ENCODE results near the gene LEMD3. TPM values are rescaled to one million over a fixed set of nuclear protein-coding genes. Genes with fewer than 3 reads are reported as not detected.
A peak's percentile ranks its signal among the peaks of the same experiment; 100 is the strongest.

The LEMD3 gene
- 10 to 100 TPM; 52.2 to 62.1 TPM for total RNA-seq
- 105 to 118 reads per million in 2 donors for total RNA-seq

DNA sequence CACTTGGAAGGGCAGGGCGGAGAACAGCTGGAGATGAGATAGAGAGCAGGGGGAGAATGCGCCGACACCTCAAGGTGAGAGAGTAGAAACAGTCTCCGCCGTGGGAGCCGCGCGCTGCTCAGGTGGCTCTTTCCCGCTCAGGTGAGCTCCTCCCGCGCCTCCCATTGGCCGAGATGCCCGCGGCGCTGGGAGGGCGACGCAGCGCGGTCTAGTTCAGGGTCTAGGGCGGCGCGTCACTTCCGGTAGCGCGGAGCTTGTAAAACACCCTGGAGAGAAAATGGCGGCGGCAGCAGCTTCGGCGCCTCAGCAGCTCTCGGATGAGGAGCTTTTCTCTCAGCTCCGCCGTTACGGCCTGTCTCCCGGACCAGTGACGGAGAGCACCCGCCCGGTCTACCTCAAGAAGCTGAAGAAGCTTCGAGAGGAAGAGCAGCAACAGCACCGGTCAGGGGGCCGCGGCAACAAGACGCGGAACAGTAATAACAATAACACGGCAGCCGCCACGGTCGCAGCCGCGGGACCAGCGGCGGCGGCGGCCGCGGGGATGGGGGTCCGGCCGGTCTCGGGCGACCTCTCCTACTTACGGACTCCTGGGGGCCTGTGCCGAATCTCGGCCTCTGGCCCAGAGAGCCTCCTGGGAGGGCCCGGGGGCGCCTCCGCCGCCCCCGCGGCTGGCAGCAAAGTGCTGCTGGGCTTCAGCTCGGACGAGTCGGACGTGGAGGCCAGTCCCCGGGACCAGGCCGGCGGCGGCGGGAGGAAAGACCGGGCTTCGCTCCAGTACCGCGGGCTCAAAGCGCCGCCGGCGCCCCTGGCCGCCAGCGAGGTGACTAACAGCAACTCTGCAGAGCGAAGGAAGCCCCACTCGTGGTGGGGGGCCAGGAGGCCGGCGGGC is at the start of gene LEMD3:
Gene LEMD3, plus strand, starts transcription at position 264 of the 889 bp plus-strand sequence. Its CDS starts 14 bp downstream, at position 278.
- Mint-ChIP-seq H3K27me3 (no peaks in the 10 kb centered on the region), H3K4me3 (peak within 1 kb of the TSS; percentile 99), H3K27ac (peak within 1 kb of the TSS; percentile 98), H3K36me3 (ENCODE audit: low read depth) (peaks cover 3% of the 10 kb centered on the region), H3K4me1 (peaks cover 28% of the 10 kb centered on the region)
- ATAC-seq (peak; percentile 95), DNase-seq (peak; percentile 92 to 93 (median 92))
- H3K9me3 ChIP-seq (ENCODE audit: control insufficient read depth, low read length, poor library complexity, severe bottlenecking), result no peaks in the 10 kb centered on the region

DNA sequence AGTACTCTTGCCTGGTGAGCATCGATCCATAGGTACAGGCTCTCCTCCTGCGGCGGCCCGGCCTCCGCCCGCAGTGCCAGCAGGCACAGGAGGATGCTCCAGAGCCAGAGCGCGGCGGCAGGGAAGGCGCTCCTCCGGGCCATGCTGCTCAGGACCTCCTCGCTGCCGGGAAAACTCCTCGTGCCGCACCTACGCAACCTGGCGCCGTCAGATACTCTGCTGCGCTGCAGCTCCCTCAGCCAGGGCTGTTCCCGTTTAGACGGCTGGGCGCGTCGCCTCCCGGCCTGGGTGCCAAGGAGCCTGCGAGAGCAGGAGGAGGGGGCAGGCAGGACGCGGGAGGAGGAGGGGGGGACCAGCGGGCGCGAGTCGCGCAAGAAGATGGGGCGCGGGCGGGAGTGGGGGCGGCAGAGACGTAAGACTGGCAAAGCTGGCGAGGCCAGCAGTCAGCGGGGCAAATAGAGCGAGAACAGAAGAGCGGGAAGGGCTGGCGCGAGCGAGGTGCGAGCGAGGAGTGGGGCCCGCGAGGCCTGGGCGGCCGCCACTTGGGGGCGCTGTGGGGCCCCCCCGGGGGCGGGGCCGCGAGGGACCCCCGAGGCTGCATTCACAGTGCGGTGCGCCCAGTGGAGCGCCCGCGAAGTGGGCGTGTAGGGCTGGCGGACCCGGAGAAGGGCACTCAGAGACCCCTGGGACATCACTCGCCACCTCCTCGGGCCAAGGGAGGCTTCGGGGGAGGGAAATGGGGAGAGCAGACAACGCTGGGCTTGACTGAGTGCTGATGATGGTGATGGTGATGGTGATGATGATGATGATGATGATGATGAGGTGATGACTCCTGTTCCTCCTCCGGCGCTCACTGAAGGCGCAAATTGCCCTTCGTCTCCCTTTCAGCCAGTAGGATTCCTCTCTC is 48.1 kb upstream of the LEMD3 start, which contains the start of gene WIF1:
Gene WIF1, minus strand, starts transcription at position 257 of the 907 bp plus-strand sequence. Its CDS starts 114 bp downstream, at position 143.
- H3K4me3 Mint-ChIP-seq, result peak within 1 kb of the TSS; percentile 78
- DNase-seq, result no peak
- ATAC-seq, result peak; percentile 68
- H3K27me3 Mint-ChIP-seq, result peaks cover 44% of the 10 kb centered on the region
- no peaks in the 10 kb centered on the region for H3K36me3 Mint-ChIP-seq (ENCODE audit: low read depth)
- no peaks in the 10 kb centered on the region for H3K9me3 ChIP-seq (ENCODE audit: control insufficient read depth, low read length, poor library complexity, severe bottlenecking)
- peaks cover 3% of the 10 kb centered on the region for H3K4me1 Mint-ChIP-seq
- no peak within 1 kb of the TSS for H3K27ac Mint-ChIP-seq

GRCh38 chr12:65121956-65122469 is 47.4 kb upstream of the LEMD3 start:
- no peak overlapping the region for H3K27ac Mint-ChIP-seq
- peaks cover 3% of the 10 kb centered on the region for H3K4me1 Mint-ChIP-seq
- ATAC-seq (no peak), DNase-seq (no peak)
- H3K9me3 ChIP-seq (ENCODE audit: control insufficient read depth, low read length, poor library complexity, severe bottlenecking), result no peaks in the 10 kb centered on the region
- H3K4me3 Mint-ChIP-seq, result peak overlapping the region; percentile 78
- H3K27me3 Mint-ChIP-seq, result peaks cover 44% of the 10 kb centered on the region
- no peaks in the 10 kb centered on the region for H3K36me3 Mint-ChIP-seq (ENCODE audit: low read depth)

DNA sequence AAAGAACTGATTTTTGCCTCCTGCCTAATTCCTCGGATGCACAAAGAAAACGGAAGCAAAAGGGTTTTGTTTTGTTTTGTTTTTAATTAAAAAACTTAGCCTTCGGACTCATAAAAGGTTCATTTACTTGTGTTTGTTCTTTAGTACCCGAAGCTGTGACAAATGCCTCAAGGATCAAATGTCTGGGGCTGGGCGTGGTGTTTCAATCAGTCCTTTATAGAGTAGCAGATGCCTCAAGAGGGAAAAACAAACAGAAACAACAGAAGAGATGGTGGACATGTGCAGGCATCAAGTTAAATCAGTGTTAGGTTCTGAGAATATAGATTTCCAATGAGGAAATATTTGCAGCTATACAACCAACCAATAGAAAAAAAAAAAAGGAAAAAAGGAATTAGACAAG is 46.7 kb upstream of the LEMD3 start:
- Mint-ChIP-seq H3K36me3 (ENCODE audit: low read depth) (no peaks in the 10 kb centered on the region), H3K27ac (no peak overlapping the region), H3K4me1 (peaks cover 3% of the 10 kb centered on the region), H3K27me3 (peaks cover 40% of the 10 kb centered on the region), H3K4me3 (peak overlapping the region; percentile 31)
- ATAC-seq, result no peak
- DNase-seq, result no peak
- H3K9me3 ChIP-seq (ENCODE audit: control insufficient read depth, low read length, poor library complexity, severe bottlenecking), result no peaks in the 10 kb centered on the region

DNA sequence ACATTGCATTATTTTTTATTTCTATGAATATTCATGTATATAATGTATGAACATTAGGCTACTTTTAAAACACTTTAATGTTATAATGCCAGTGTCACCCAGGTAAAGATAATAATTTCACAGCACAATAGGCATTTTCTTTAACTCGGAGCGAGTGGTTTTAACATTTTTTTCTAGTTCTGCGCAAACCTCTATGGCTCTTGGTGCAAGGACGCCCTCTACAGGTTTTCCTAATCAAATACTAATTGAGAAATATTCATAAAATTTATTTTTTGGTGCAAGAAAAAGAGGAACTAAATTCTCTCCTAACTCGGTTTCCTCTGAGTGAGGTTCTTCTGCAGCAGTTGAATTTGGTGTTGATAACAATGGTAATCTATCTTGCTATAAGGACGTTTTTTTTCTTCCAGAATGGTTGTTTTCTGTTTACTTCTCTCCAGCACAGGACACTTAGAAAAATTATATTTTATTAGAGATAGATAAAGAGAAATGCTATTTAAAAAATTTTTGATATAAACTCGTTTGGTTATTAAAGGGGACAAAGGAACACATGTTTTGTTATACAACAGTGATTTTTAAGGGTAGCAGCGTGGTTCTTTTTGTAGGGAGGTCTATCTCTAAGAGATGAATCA is 45.8 kb upstream of the LEMD3 start:
- no peaks in the 10 kb centered on the region for H3K9me3 ChIP-seq (ENCODE audit: control insufficient read depth, low read length, poor library complexity, severe bottlenecking)
- Mint-ChIP-seq H3K4me3 (no peak overlapping the region), H3K4me1 (peaks cover 3% of the 10 kb centered on the region), H3K27ac (no peak overlapping the region), H3K27me3 (peaks cover 35% of the 10 kb centered on the region), H3K36me3 (ENCODE audit: low read depth) (no peaks in the 10 kb centered on the region)
- no peak for DNase-seq
- ATAC-seq, result no peak

GRCh38 chr12:65125247-65125646 is 44.1 kb upstream of the LEMD3 start:
- no peak overlapping the region for H3K4me3 Mint-ChIP-seq

DNA sequence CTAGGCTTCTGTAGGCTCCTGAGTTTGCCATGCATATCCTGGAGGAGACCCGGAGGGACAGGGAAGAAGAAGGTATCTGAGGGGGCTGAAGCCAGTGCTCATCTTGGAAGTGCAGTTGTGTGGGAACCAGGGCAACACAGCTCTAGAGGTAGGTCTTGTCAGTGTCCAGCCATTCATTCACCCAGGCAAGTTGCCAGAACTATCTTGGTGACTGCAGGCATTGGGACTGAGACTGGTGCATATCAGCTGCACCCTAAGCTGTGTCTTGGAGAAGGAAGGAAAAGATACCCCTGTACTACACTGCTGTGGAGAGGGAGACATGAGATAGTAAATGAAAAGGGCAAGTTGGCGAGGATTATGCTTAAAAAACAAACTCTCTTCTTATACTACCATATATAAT is 43.4 kb upstream of the LEMD3 start:
- Mint-ChIP-seq H3K4me3 (no peak overlapping the region), H3K27ac (no peak overlapping the region), H3K4me1 (peaks cover 3% of the 10 kb centered on the region), H3K36me3 (ENCODE audit: low read depth) (no peaks in the 10 kb centered on the region), H3K27me3 (peaks cover 20% of the 10 kb centered on the region)
- DNase-seq (no peak), ATAC-seq (no peak)
- H3K9me3 ChIP-seq (ENCODE audit: control insufficient read depth, low read length, poor library complexity, severe bottlenecking), result no peaks in the 10 kb centered on the region

More at GRCh38 chr12:65125247-65125646, 44.1 kb upstream of the LEMD3 start:
- Mint-ChIP-seq H3K36me3 (ENCODE audit: low read depth) (no peaks in the 10 kb centered on the region), H3K27me3 (peaks cover 28% of the 10 kb centered on the region), H3K4me1 (peaks cover 3% of the 10 kb centered on the region), H3K27ac (no peak overlapping the region)
- no peaks in the 10 kb centered on the region for H3K9me3 ChIP-seq (ENCODE audit: control insufficient read depth, low read length, poor library complexity, severe bottlenecking)
- no peak for DNase-seq
- ATAC-seq, result no peak

- Mint-ChIP-seq H3K27ac (no peak overlapping the region), H3K36me3 (ENCODE audit: low read depth) (no peaks in the 10 kb centered on the region), H3K4me3 (no peak overlapping the region), H3K27me3 (peaks cover 20% of the 10 kb centered on the region), H3K4me1 (peaks cover 3% of the 10 kb centered on the region)
- DNase-seq (no peak), ATAC-seq (no peak)
- no peaks in the 10 kb centered on the region for H3K9me3 ChIP-seq (ENCODE audit: control insufficient read depth, low read length, poor library complexity, severe bottlenecking)
These were observed 42.9 kb upstream of the LEMD3 start for GRCh38 chr12:65126482-65126881.

DNA sequence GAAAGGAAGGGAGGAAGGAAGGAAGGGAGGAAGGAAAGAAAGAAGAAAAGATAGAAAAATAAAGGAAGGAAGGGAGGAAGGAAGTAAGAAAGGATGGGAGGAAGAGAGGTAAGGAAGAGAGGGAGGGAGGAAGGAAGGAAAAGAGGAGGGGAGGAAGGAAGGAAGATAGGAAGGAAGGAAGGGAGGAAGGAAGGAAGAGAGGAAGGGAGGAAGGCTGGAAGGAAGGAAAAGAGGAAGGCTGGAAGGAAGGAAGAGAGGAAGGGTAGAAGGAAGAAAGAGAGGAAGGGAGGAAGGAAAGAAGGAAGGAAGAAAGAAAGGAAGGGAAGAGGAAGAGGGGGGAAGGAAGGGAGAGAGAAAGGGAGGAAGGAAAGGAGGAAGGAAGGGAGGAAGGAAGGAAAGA is 35.5 kb upstream of the LEMD3 start:
- Mint-ChIP-seq H3K36me3 (ENCODE audit: low read depth) (peaks cover 2% of the 10 kb centered on the region), H3K27me3 (peaks cover 6% of the 10 kb centered on the region), H3K27ac (no peak overlapping the region), H3K4me1 (no peaks in the 10 kb centered on the region), H3K4me3 (no peak overlapping the region)
- ATAC-seq (no peak), DNase-seq (no peak)
- no peaks in the 10 kb centered on the region for H3K9me3 ChIP-seq (ENCODE audit: control insufficient read depth, low read length, poor library complexity, severe bottlenecking)

GRCh38 chr12:65139389-65139788 is 30.0 kb upstream of the LEMD3 start:
- Mint-ChIP-seq H3K36me3 (ENCODE audit: low read depth) (peaks cover 2% of the 10 kb centered on the region), H3K27ac (no peak overlapping the region), H3K4me1 (no peaks in the 10 kb centered on the region), H3K4me3 (no peak overlapping the region), H3K27me3 (peaks cover 31% of the 10 kb centered on the region)
- DNase-seq, result no peak
- H3K9me3 ChIP-seq (ENCODE audit: control insufficient read depth, low read length, poor library complexity, severe bottlenecking), result no peaks in the 10 kb centered on the region
- ATAC-seq, result no peak

DNA sequence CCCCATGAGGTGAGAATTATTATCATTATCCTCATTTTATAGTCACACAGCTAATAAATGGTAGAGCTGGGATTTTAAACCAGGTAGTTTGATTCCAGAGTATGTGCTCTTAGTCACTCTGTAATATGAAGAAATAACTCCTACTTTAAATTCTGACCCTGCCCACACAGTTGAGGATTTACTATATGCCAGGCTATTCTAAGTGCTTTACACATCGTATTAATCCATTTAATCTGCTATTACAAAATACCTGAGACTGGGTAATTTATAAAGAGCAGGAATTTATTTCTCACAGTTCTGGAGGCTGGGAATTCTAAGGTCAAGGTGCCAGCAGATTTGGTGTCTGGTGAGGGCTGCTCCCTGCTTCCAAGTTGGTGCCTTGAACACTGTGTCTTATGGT is 28.6 kb upstream of the LEMD3 start:
- H3K9me3 ChIP-seq (ENCODE audit: control insufficient read depth, low read length, poor library complexity, severe bottlenecking), result no peaks in the 10 kb centered on the region
- no peak for ATAC-seq
- Mint-ChIP-seq H3K27ac (no peak overlapping the region), H3K36me3 (ENCODE audit: low read depth) (no peaks in the 10 kb centered on the region), H3K27me3 (peaks cover 44% of the 10 kb centered on the region), H3K4me1 (no peaks in the 10 kb centered on the region), H3K4me3 (no peak overlapping the region)
- no peak for DNase-seq

- DNase-seq (no peak), ATAC-seq (no peak)
- H3K36me3 Mint-ChIP-seq (ENCODE audit: low read depth), result no peaks in the 10 kb centered on the region
- no peak overlapping the region for H3K4me3 Mint-ChIP-seq
- H3K9me3 ChIP-seq (ENCODE audit: control insufficient read depth, low read length, poor library complexity, severe bottlenecking), result no peaks in the 10 kb centered on the region
- no peak overlapping the region for H3K27ac Mint-ChIP-seq
- H3K4me1 Mint-ChIP-seq, result no peaks in the 10 kb centered on the region
- H3K27me3 Mint-ChIP-seq, result peaks cover 55% of the 10 kb centered on the region
These were observed 22.0 kb upstream of the LEMD3 start for GRCh38 chr12:65147312-65147905.

All from T-helper 17 cell (primary cell).